Measurements from ENCODE around the gene NUCKS1. TPM values are rescaled to one million over a fixed set of nuclear protein-coding genes. Genes with fewer than 3 reads are reported as not detected.

The NUCKS1 gene
- total and polyA plus RNA-seq, 2 of the 4 experiments (the other 2 are of a cell fraction): 37.9 to 103 TPM

- no peak overlapping the region for H3K23ac ChIP-seq (ENCODE audit: low read depth, low read length)
- H3K27me3 ChIP-seq (ENCODE audit: control insufficient read depth, insufficient read depth, low read length): no peaks in the 10 kb centered on the region
- H3K79me1 ChIP-seq (ENCODE audit: low read depth in 1 of 2, low read length in 2 of 2): 0 out of 4 replicates have a peak, but pooled peaks cover 0 to 2% of the 10 kb centered on the region in 2 experiments
- no peak overlapping the region for H2BK15ac ChIP-seq (ENCODE audit: low read depth, low read length)
- no peak overlapping the region for H2BK5ac ChIP-seq (ENCODE audit: low read depth, low read length, poor library complexity, severe bottlenecking)
- in situ Hi-C loops (cut with MboI; ENCODE audit: low sequenced_read_pairs) (loop anchor here (5.0 to 25.0 kb wide), 3 partner anchors 38 to 443 kb away; partner anchors contain the start of gene AVPR1B), intact Hi-C loops (cut with micrococcal nuclease) (no loop called here), dilution Hi-C loops (cut with HindIII; ENCODE audit: low sequenced_read_pairs, unreplicated experiment) (no loop called here)
- H3K36me3 ChIP-seq (ENCODE audit: control insufficient read depth, insufficient read depth, low read length): no peaks in the 10 kb centered on the region
- BruUV-seq (replicated peaks): no TSS peak
- H3K14ac ChIP-seq (replicated peaks; ENCODE audit: low read depth, low read length): no peak overlapping the region
- no peaks in the 10 kb centered on the region for H3K9me3 ChIP-seq (ENCODE audit: control insufficient read depth, insufficient read depth, low read length)
- H3K18ac ChIP-seq (ENCODE audit: low read depth, low read length): no peak overlapping the region
- no peak overlapping the region for H3K4ac ChIP-seq (ENCODE audit: low read depth, low read length)
- H2AK9ac ChIP-seq (replicated peaks; ENCODE audit: low read depth, low read length, poor library complexity): peak overlapping the region; percentile 34
- H2BK120ac ChIP-seq (ENCODE audit: low read depth, low read length): no peak overlapping the region
- no peak overlapping the region for H3K4me3 ChIP-seq (ENCODE audit: insufficient read depth, low read depth, low read length)
- no peaks in the 10 kb centered on the region for H4K20me1 ChIP-seq (ENCODE audit: insufficient read depth, low read length)
- no peak overlapping the region for H4K91ac ChIP-seq (ENCODE audit: insufficient read depth, low read depth, low read length)
- H3K27ac ChIP-seq (ENCODE audit: insufficient read depth, low read length): no peak overlapping the region
- WGBS, 2 experiments (ENCODE audit: extremely low coverage in 2 of 2, insufficient read length in 1 of 2): no CpG with 5 or more reads among the region's 5 CpGs
- TF ChIP-seq RCOR1 (IDR thresholded peaks at IDR 0.05; ENCODE audit: insufficient replicate concordance, low read length) (no peak), SMC3 (IDR thresholded peaks at IDR 0.05; ENCODE audit: low read depth, low read length) (no peak), POLR2A (IDR thresholded peaks at IDR 0.05; ENCODE audit: low read depth, low read length) (no peak), CEBPB (IDR thresholded peaks at IDR 0.05; ENCODE audit: low read depth, low read length) (no peak), FOS (IDR thresholded peaks at IDR 0.05; ENCODE audit: low read depth, low read length) (no peak), RFX5 (IDR thresholded peaks at IDR 0.05; ENCODE audit: low read depth, low read length) (no peak), RAD21 (IDR thresholded peaks at IDR 0.05; ENCODE audit: low read length) (no peak), NFE2L2 (IDR thresholded peaks at IDR 0.05; ENCODE audit: low read depth, low read length) (no peak), CTCF (conservative IDR thresholded peaks at IDR 0.05; ENCODE audit: low read depth, low read length) (no peak), ELK1 (IDR thresholded peaks at IDR 0.05; ENCODE audit: borderline replicate concordance, low read depth, low read length) (no peak), CHD1 (IDR thresholded peaks at IDR 0.05; ENCODE audit: low read depth, low read length) (no peak), USF2 (IDR thresholded peaks at IDR 0.05; ENCODE audit: low read depth, low read length) (no peak), MAFK (IDR thresholded peaks at IDR 0.05; ENCODE audit: low read depth, low read length) (no peak)
- no peak overlapping the region for H4K8ac ChIP-seq (ENCODE audit: low read depth in 2 of 2, low read length in 2 of 2)
- no peak overlapping the region for H3K56ac ChIP-seq (ENCODE audit: extremely low read depth, insufficient read depth, low read length)
- POLR2A ChIA-PET (ENCODE audit: unreplicated experiment): no interaction called here
- H3K4me2 ChIP-seq (ENCODE audit: low read depth, low read length): no peak overlapping the region
- DNase-seq (no peak), ATAC-seq (ENCODE audit: low read depth) (0 out of 2 replicates have a peak, but pooled peaks have one; percentile 19)
- no peaks in the 10 kb centered on the region; the same call in 1 of the 2 replicates for H3K9me1 ChIP-seq (ENCODE audit: insufficient read depth, low read length)
- H3K9ac ChIP-seq (ENCODE audit: low read depth, low read length): no peak overlapping the region
- CTCF ChIA-PET: interaction anchor here (2.2 kb wide), 1 partner anchor 11 kb away, joined by 9 read pairs; no protein-coding TSS in a partner anchor
- H2BK20ac ChIP-seq (ENCODE audit: low read depth, low read length): no peak overlapping the region
- H3K4me1 ChIP-seq (ENCODE audit: control insufficient read depth, insufficient read depth, low read length): peaks cover 10% of the 10 kb centered on the region
- no peak overlapping the region for H2AK5ac ChIP-seq (ENCODE audit: low read depth, low read length)
- H2AFZ ChIP-seq (replicated peaks; ENCODE audit: low read length, poor library complexity): no peak overlapping the region
- no peak overlapping the region for H4K5ac ChIP-seq (ENCODE audit: low read depth, low read length)
These were observed 81.0 kb downstream of the NUCKS1 start for GRCh38 chr1:205668951-205669340.

All from IMR-90 (cell line).